GM23338 (cell line): ENCODE results near the gene ARID1B. TPM values are rescaled to one million over a fixed set of nuclear protein-coding genes. Genes with fewer than 3 reads are reported as not detected.

Experiments used
- ATAC-seq: fragments of 200-7000 bp; cut with Tn5 transposase; 3 replicates; pipeline ENCODE4 v1.9.1; 2020
- DNase-seq: peaks from one replicate; pipeline ENCODE4 v3.0.0-alpha.2; 2015; ENCODE audit warnings: low spot score
- H2AFZ ChIP-seq: fragments of 200-600 bp; sonication (generic); 2 replicates; pipeline ENCODE4 v1.8.0; 2016; ENCODE audit warnings: antibody characterized with exemption, mild to moderate bottlenecking, moderate library complexity
- H3F3A ChIP-seq: fragments of 200-600 bp; sonication (generic); replicated peaks from 2 replicates; pipeline ENCODE4 v1.8.0; 2017; ENCODE audit warnings: antibody characterized with exemption, mixed run types, low read depth
- H3K27ac ChIP-seq: fragments of 200-600 bp; sonication (generic); 2 replicates; pipeline ENCODE4 v1.6.1; 2016; ENCODE audit warnings: low read depth
- H3K27me3 ChIP-seq: fragments of 200-600 bp; sonication (generic); 2 replicates; pipeline ENCODE4 v1.8.0; 2016; ENCODE audit warnings: mild to moderate bottlenecking, mixed run types, moderate library complexity; ENCODE audit not compliant: insufficient read depth
- H3K36me3 ChIP-seq: fragments of 200-600 bp; sonication (generic); 2 replicates; pipeline ENCODE4 v1.8.0; 2016; ENCODE audit warnings: mild to moderate bottlenecking; ENCODE audit not compliant: insufficient read depth
- H3K4me1 ChIP-seq: fragments of 200-600 bp; sonication (generic); 2 replicates; pipeline ENCODE4 v1.8.0; 2016; ENCODE audit warnings: mild to moderate bottlenecking, moderate library complexity; ENCODE audit not compliant: insufficient read depth
- H3K4me2 ChIP-seq: fragments of 200-600 bp; sonication (generic); 2 replicates; pipeline ENCODE4 v1.7.1; 2017; ENCODE audit warnings: mixed run types
- H3K4me3 ChIP-seq: fragments of 200-600 bp; sonication (generic); 2 replicates; pipeline ENCODE4 v1.6.1; 2016; ENCODE audit warnings: mixed run types
- H3K79me2 ChIP-seq: fragments of 200-600 bp; sonication (generic); replicated peaks from 2 replicates; pipeline ENCODE4 v1.8.0; 2017; ENCODE audit warnings: mild to moderate bottlenecking; ENCODE audit not compliant: insufficient read depth
- H3K9me2 ChIP-seq: fragments of 200-600 bp; sonication (generic); 2 replicates; pipeline ENCODE4 v1.8.0; 2017; ENCODE audit not compliant: insufficient read depth
- H4K20me1 ChIP-seq: fragments of 200-600 bp; sonication (generic); replicated peaks from 2 replicates; pipeline ENCODE4 v1.8.0; 2017; ENCODE audit warnings: mild to moderate bottlenecking; ENCODE audit not compliant: insufficient read depth
- H3K27ac Mint-ChIP-seq: 2 replicates; pipeline ENCODE4 v1.8.0; 2020; ENCODE audit warnings: inconsistent platforms, mild to moderate bottlenecking, moderate library complexity, mixed read lengths
- H3K27me3 Mint-ChIP-seq: 3 replicates; pipeline ENCODE4 v1.8.0; 2022; ENCODE audit warnings: low read depth, mild to moderate bottlenecking, moderate library complexity, mixed read lengths, inconsistent platforms; ENCODE audit not compliant: insufficient read depth, poor library complexity
- H3K36me3 Mint-ChIP-seq: 3 replicates; pipeline ENCODE4 v1.8.0; 2021; ENCODE audit warnings: low read depth, mild to moderate bottlenecking, inconsistent platforms, moderate library complexity, mixed read lengths
- H3K4me1 Mint-ChIP-seq: 3 replicates; pipeline ENCODE4 v1.8.0; 2020; ENCODE audit warnings: mild to moderate bottlenecking, inconsistent platforms, mixed read lengths
- H3K4me3 Mint-ChIP-seq: 3 replicates; pipeline ENCODE4 v1.8.0; 2021; ENCODE audit warnings: moderate library complexity, mild to moderate bottlenecking, inconsistent platforms, mixed read lengths
- H3K9me3 Mint-ChIP-seq: 3 replicates; pipeline ENCODE4 v1.8.0; 2020; ENCODE audit warnings: moderate library complexity, mild to moderate bottlenecking, inconsistent platforms, mixed read lengths
- CREB1 ChIP-seq: fragments of 250-450 bp; sonication (Bioruptor Pico); IDR thresholded peaks from 2 replicates; pipeline ENCODE4 v1.5.0; 2020; ENCODE audit warnings: low read depth, mild to moderate bottlenecking, moderate library complexity
- CTCF ChIP-seq, 2 experiments: fragments of 200-600 bp in 1 of 2; sonication (generic) in 1 of 2; conservative IDR thresholded peaks; 2 replicates each; pipeline versions ENCODE4 v1.5.1 to v1.6.1; 2016 to 2017; ENCODE audit warnings: antibody characterized with exemption in 2 of 2, low read depth in 2 of 2, mild to moderate bottlenecking in 2 of 2, moderate library complexity in 1 of 2
- ETS1 ChIP-seq: IDR thresholded peaks from 2 replicates; pipeline ENCODE4 v1.6.1; 2016; ENCODE audit warnings: antibody characterized with exemption
- EZH2 ChIP-seq: fragments of 200-600 bp; sonication (generic); IDR thresholded peaks from one replicate; pipeline ENCODE4 v1.8.0; 2017; ENCODE audit warnings: antibody characterized with exemption, mild to moderate bottlenecking, low read depth; ENCODE audit not compliant: unreplicated experiment
- EZH2phosphoT487 ChIP-seq: fragments of 200-600 bp; sonication (generic); IDR thresholded peaks from one replicate; pipeline ENCODE4 v1.8.1; 2018; ENCODE audit warnings: antibody characterized with exemption; ENCODE audit not compliant: unreplicated experiment
- JUNB ChIP-seq: IDR thresholded peaks from one replicate; pipeline ENCODE4 v1.6.1; 2016; ENCODE audit warnings: antibody characterized with exemption; ENCODE audit not compliant: unreplicated experiment
- NANOG ChIP-seq: IDR thresholded peaks from 2 replicates; pipeline ENCODE4 v1.6.1; 2016; ENCODE audit warnings: antibody characterized with exemption, borderline replicate concordance
- POLR2AphosphoS5 ChIP-seq: IDR thresholded peaks from 2 replicates; pipeline ENCODE4 v1.6.1; 2016; ENCODE audit warnings: antibody characterized with exemption, low read depth
- REST ChIP-seq: IDR thresholded peaks from one replicate; pipeline ENCODE4 v1.6.1; 2018; ENCODE audit warnings: antibody characterized with exemption; ENCODE audit not compliant: unreplicated experiment
- STAT1 ChIP-seq: IDR thresholded peaks from one replicate; pipeline ENCODE4 v1.6.1; 2016; ENCODE audit warnings: antibody characterized with exemption; ENCODE audit not compliant: unreplicated experiment
- ZNF114 ChIP-seq: fragments of 250-450 bp; sonication (Bioruptor Pico); IDR thresholded peaks from 2 replicates; pipeline ENCODE4 v1.5.0; 2020; ENCODE audit warnings: mild to moderate bottlenecking, moderate library complexity
- ZNF331 ChIP-seq: fragments of 250-450 bp; sonication (Bioruptor Pico); IDR thresholded peaks from 2 replicates; pipeline ENCODE4 v1.5.0; 2020; ENCODE audit warnings: low read depth, mild to moderate bottlenecking, moderate library complexity
- ZNF462 ChIP-seq: fragments of 250-450 bp; sonication (Bioruptor Pico); IDR thresholded peaks from 2 replicates; pipeline ENCODE4 v1.5.0; 2020; ENCODE audit warnings: mild to moderate bottlenecking, moderate library complexity
- polyA plus RNA-seq: library from polyadenylated mRNA; unstranded; fragments of >200 nt; fragmentation: Nextera tagmentation; extraction: Ambion mirVana; gene quantifications from 2 replicates; pipeline ENCODE4 v1.2.1, GENCODE V29; 2016
- total RNA-seq: library from RNA; depleted of rRNA; stranded (reverse); fragments of >200 nt; shearing (Covaris generic); gene quantifications from 2 replicates; pipeline ENCODE4 v1.2.3, GENCODE V29; 2014

Gene ARID1B
- total and polyA plus RNA-seq, 2 experiments from 2014 or later: 59.3 to 72.2 TPM

GRCh38 chr6:156901309-156902019, 124.3 kb downstream of the ARID1B start:
- DNase-seq: no peak
- Histone ChIP-seq H3K27ac (no peak overlapping the region), H3F3A (no peaks in the 10 kb centered on the region; the same call in 1 of the 2 replicates), H3K79me2 (peaks cover 88% of the 10 kb centered on the region), H3K4me2 (no peak overlapping the region), H3K4me1 (0 out of 2 replicates have a peak, but pooled peaks cover 3% of the 10 kb centered on the region), H3K4me3 (no peak overlapping the region), H2AFZ (no peak overlapping the region), H3K36me3 (no peaks in the 10 kb centered on the region), H3K9me2 (0 out of 2 replicates have a peak, but pooled peaks cover 3% of the 10 kb centered on the region), H4K20me1 (peaks cover 23% of the 10 kb centered on the region; the same call in 1 of the 2 replicates), H3K27me3 (no peaks in the 10 kb centered on the region)
- H3K4me1 Mint-ChIP-seq: peaks cover 27% of the 10 kb centered on the region
- no peak overlapping the region for H3K4me3 Mint-ChIP-seq
- peaks cover 6% of the 10 kb centered on the region for H3K27me3 Mint-ChIP-seq
- no peaks in the 10 kb centered on the region; the same call in 2 of the 3 replicates for H3K36me3 Mint-ChIP-seq
- no peaks in the 10 kb centered on the region for H3K9me3 Mint-ChIP-seq
- H3K27ac Mint-ChIP-seq: no peak overlapping the region
- TF ChIP-seq EZH2phosphoT487 (no peak), STAT1 (no peak), ZNF331 (CRISPR knock-in tag) (no peak), CREB1 (no peak), REST (no peak), POLR2AphosphoS5 (no peak), NANOG (no peak), ZNF114 (CRISPR knock-in tag) (no peak), EZH2 (no peak), ETS1 (no peak), CTCF (conservative IDR thresholded peaks at IDR 0.05; ENCODE audit: low read depth in 2 of 2) (no peak), ZNF462 (CRISPR knock-in tag) (no peak), JUNB (no peak)
- peak; percentile 62 for ATAC-seq
